BLaER1 treated with 17β-estradiol and CSF1 and Interleukin-3, amounts not matched to agents 10 nM and 100 nM (cell line): ENCODE data around the gene KCNT1.

ENCODE experiments used
- H3K27ac ChIP-seq, 11 experiments: shearing (Covaris generic); formaldehyde crosslinking; 2 replicates each; pipeline ENCODE4 v1.8.1; 2022
- H3K27me3 ChIP-seq, 11 experiments: shearing (Covaris generic); formaldehyde crosslinking; 2 replicates each; pipeline ENCODE4 v1.8.1; 2022
- H3K36me3 ChIP-seq, 11 experiments: shearing (Covaris generic); formaldehyde crosslinking; 2 replicates each; pipeline ENCODE4 v1.8.1; 2022
- H3K4me1 ChIP-seq, 10 experiments: shearing (Covaris generic); formaldehyde crosslinking; 2 replicates each; pipeline ENCODE4 v1.8.1; 2022
- H3K4me2 ChIP-seq, 11 experiments: shearing (Covaris generic); formaldehyde crosslinking; 2 replicates each; pipeline ENCODE4 v1.8.1; 2022
- H3K4me3 ChIP-seq, 10 experiments: shearing (Covaris generic); formaldehyde crosslinking; 2 replicates each; pipeline ENCODE4 v1.8.1; 2022
- H3K9ac ChIP-seq, 11 experiments: shearing (Covaris generic); formaldehyde crosslinking; 2 replicates each; pipeline ENCODE4 v1.8.1; 2022
- H3K9me3 ChIP-seq, 11 experiments: shearing (Covaris generic); formaldehyde crosslinking; replicated peaks in 1 of 11; 2 replicates each; pipeline ENCODE4 v1.8.1; 2022
- H4K20me1 ChIP-seq, 11 experiments: shearing (Covaris generic); formaldehyde crosslinking; 2 replicates each; pipeline ENCODE4 v1.8.1; 2022
- Cebpa-rat ChIP-seq, 11 experiments: shearing (Covaris generic); IDR thresholded peaks; 2 replicates each; pipeline ENCODE4 v1.8.1; 2022

The KCNT1 gene

DNA sequence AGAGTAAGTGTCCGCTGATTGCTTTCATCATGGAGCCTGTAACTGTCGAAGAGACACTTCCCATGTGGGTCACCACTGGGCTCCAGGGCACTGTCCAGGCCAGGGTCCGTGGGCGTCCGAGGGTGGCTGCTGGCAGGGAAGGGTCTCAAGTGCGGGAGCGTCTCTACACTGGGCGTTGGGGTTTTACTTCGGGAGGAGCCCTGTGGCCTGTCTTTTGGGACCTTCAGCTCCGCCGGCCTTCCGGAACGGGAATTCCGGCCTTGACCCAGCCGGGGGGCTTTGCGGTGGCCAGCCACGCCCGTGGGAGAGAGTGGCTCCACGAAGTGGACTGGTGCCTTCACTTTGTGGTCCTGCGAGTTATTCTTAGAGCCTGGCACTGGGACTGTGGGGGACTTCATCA, 119.1 kb downstream of the KCNT1 start:
- no peak overlapping the region for H3K4me2 ChIP-seq
- no peaks in the 10 kb centered on the region for H3K4me1 ChIP-seq
- TF ChIP-seq Cebpa-rat (IDR thresholded peaks at IDR 0.05) = no peak
- H4K20me1 ChIP-seq = peaks cover 12 to 74% (median 23%) of the 10 kb centered on the region in 11 experiments; a peak in 20 of 22 replicates
- no peaks in the 10 kb centered on the region for H3K27me3 ChIP-seq
- no peaks in the 10 kb centered on the region for H3K9me3 ChIP-seq
- peaks cover 94 to 100% (median 99%) of the 10 kb centered on the region in 11 experiments for H3K36me3 ChIP-seq
- no peak overlapping the region for H3K4me3 ChIP-seq
- H3K27ac ChIP-seq = no peak overlapping the region
- no peak overlapping the region for H3K9ac ChIP-seq

DNA sequence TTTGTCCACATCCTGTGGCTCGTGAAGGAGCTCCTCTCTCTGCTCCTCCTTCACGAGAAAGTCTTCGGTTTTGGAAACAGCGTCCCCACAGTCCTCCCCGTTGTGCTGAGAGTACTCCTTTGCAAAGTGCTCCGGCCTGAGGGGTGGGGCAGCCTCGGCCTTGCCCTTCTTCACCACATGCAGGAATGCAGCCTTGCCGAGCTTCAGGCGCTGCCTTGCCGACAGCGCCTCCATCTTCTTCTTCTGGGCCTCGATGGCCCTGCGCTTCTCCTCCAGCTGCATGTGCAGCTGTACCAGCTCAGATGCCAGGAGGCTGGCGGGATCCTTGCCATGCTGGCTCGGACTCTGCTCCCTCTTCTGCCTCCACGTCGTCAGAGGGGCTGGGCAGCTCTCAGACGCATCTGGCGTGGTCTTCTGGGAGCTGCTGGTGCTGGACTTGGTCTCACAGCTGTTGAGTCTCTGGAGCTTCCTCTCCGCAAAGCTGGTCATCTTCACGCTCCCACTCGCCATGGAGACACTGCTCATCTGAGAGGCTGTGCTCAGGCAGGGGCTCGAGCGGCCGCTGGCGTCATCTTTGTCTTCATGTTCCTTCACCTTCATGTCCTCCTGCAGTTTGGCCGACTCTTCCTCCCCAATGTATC, 119.9 kb downstream of the KCNT1 start:
- Histone ChIP-seq H3K9ac (no peak overlapping the region; a peak in 1 of 22 replicates), H3K4me1 (no peaks in the 10 kb centered on the region), H4K20me1 (peaks cover 12 to 70% (median 25%) of the 10 kb centered on the region in 11 experiments; a peak in 21 of 22 replicates), H3K27ac (no peak overlapping the region), H3K36me3 (peaks cover 88 to 100% (median 99%) of the 10 kb centered on the region in 11 experiments), H3K9me3 (no peaks in the 10 kb centered on the region), H3K27me3 (no peaks in the 10 kb centered on the region), H3K4me3 (no peak overlapping the region), H3K4me2 (no peak overlapping the region)
- TF ChIP-seq Cebpa-rat (IDR thresholded peaks at IDR 0.05) = no peak

DNA sequence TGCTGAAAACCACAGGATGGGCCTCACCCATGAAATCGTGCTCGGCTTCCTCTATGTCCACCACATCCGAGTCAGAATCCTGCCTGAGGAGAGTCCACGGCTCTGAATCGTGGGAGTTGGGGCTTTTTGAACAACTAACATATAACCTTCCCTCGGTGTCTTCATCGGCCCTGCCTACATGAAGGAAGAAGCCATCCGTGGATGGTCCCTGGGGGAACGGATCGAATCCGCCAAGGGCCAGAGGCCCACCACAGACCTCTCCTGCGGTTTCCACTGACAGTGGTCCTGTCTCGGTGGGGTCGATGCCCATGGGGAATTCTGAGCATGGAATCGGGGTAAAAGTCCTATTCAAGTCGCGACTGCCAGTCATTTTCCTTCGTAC, 120.4 kb downstream of the KCNT1 start:
- no peak for TF ChIP-seq Cebpa-rat (IDR thresholded peaks at IDR 0.05)
- no peak overlapping the region; a peak in 1 of 22 replicates for H3K9ac ChIP-seq
- H3K4me1 ChIP-seq = no peaks in the 10 kb centered on the region
- H3K4me2 ChIP-seq = no peak overlapping the region
- H3K27ac ChIP-seq = no peak overlapping the region
- H3K27me3 ChIP-seq = no peaks in the 10 kb centered on the region
- no peaks in the 10 kb centered on the region for H3K9me3 ChIP-seq
- peaks cover 16 to 74% (median 30%) of the 10 kb centered on the region in 11 experiments; a peak in 21 of 22 replicates for H4K20me1 ChIP-seq
- peaks cover 88 to 100% (median 99%) of the 10 kb centered on the region in 11 experiments for H3K36me3 ChIP-seq
- H3K4me3 ChIP-seq = no peak overlapping the region

- Histone ChIP-seq H3K4me1 (peaks cover 0 to 3% (median 0%) of the 10 kb centered on the region in 10 experiments; a peak in 1 of 20 replicates), H4K20me1 (peaks cover 20 to 81% (median 37%) of the 10 kb centered on the region in 11 experiments; a peak in 21 of 22 replicates), H3K27me3 (no peaks in the 10 kb centered on the region), H3K27ac (no peak overlapping the region), H3K4me2 (no peak overlapping the region), H3K4me3 (no peak overlapping the region), H3K9ac (peak overlapping the region in 1 of 11 experiments; percentile 7; a peak in 1 of 22 replicates), H3K9me3 (no peaks in the 10 kb centered on the region), H3K36me3 (peaks cover 87 to 100% (median 99%) of the 10 kb centered on the region in 11 experiments)
- no peak for TF ChIP-seq Cebpa-rat (IDR thresholded peaks at IDR 0.05)
Measured at GRCh38 chr9:135823036-135823435, 121.1 kb downstream of the KCNT1 start.

DNA sequence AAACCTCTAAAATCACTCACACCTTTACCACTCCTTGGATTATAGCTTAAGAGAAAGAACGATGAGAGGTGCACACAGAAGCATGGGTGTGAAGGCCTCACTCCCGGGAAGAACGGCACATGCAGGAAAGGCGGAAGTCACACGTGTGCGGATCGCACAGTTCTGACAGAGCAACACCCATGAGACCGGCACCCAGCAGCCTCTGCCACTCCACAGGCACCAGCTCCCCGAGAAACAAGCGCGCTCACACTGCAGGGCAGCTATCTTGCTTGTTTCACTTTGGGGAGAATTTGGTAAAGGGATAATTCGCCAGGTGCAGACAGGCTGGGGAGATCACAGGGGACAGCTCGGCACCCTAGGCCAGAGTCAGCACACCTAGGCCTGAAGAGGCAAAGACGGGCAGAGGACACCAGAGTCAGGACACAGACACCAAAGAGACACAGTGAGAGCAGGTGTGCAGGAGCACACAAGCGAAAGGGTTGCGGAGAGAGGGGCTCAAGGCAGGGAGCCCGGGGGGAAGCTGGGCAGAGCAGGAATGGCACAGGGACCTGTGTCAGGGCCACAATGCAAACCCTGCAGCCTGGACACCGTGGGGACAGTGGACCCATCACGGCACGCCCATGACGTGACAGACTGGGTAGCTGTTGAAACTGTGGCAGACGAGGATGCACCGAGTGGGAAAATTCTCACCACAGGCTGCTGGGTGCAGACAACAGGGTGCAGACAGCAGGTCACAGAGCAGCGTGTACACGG, 123.6 kb downstream of the KCNT1 start:
- peaks cover 77 to 100% (median 92%) of the 10 kb centered on the region in 11 experiments for H3K36me3 ChIP-seq
- no peak overlapping the region for H3K9ac ChIP-seq
- no peak overlapping the region for H3K4me2 ChIP-seq
- H3K27me3 ChIP-seq = no peaks in the 10 kb centered on the region
- peaks cover 20 to 86% (median 48%) of the 10 kb centered on the region in 11 experiments; a peak in 21 of 22 replicates for H4K20me1 ChIP-seq
- peaks cover 0 to 13% (median 0%) of the 10 kb centered on the region in 10 experiments; a peak in 6 of 20 replicates for H3K4me1 ChIP-seq
- H3K9me3 ChIP-seq = peaks cover 8 to 17% (median 12%) of the 10 kb centered on the region in 11 experiments; a peak in 20 of 22 replicates
- TF ChIP-seq Cebpa-rat (IDR thresholded peaks at IDR 0.05) = no peak
- no peak overlapping the region for H3K27ac ChIP-seq
- no peak overlapping the region for H3K4me3 ChIP-seq

DNA sequence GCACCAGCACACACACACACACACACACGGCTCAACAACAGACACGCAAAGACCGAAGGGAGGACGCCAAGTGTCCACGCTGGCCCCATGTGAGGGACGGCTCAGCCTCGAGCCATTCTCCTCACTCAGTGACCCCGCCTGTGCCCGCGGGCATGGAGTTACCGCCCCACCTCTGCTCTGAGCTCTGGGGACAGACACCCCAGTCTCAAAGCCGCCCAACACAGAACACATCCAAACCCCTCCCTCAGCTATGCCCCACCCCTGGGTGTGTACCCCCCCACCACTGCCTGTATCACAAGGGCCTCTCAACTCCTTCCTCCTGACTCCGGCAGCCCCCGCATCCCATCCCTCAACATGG, 124.2 kb downstream of the KCNT1 start:
- Histone ChIP-seq H3K27ac (no peak overlapping the region), H3K4me1 (peaks cover 0 to 18% (median 0%) of the 10 kb centered on the region in 10 experiments; a peak in 6 of 20 replicates), H4K20me1 (peaks cover 20 to 86% (median 53%) of the 10 kb centered on the region in 11 experiments; a peak in 21 of 22 replicates), H3K27me3 (no peaks in the 10 kb centered on the region), H3K4me2 (no peak overlapping the region), H3K9me3 (peaks cover 8 to 18% (median 12%) of the 10 kb centered on the region in 11 experiments; a peak in 20 of 22 replicates), H3K9ac (no peak overlapping the region), H3K4me3 (no peak overlapping the region), H3K36me3 (peaks cover 71 to 100% (median 91%) of the 10 kb centered on the region in 11 experiments)
- no peak for TF ChIP-seq Cebpa-rat (IDR thresholded peaks at IDR 0.05)

- Histone ChIP-seq H3K9me3 (peaks cover 8 to 20% (median 12%) of the 10 kb centered on the region in 11 experiments; a peak in 20 of 22 replicates), H3K9ac (no peak overlapping the region), H3K36me3 (peaks cover 60 to 91% (median 80%) of the 10 kb centered on the region in 11 experiments), H3K4me1 (peaks cover 0 to 19% (median 0%) of the 10 kb centered on the region in 10 experiments; a peak in 6 of 20 replicates), H3K27me3 (no peaks in the 10 kb centered on the region), H3K27ac (no peak overlapping the region), H4K20me1 (peaks cover 20 to 86% (median 54%) of the 10 kb centered on the region in 11 experiments), H3K4me3 (no peak overlapping the region), H3K4me2 (no peak overlapping the region)
- TF ChIP-seq Cebpa-rat (IDR thresholded peaks at IDR 0.05) = no peak
Measured at GRCh38 chr9:135827301-135827700, 125.3 kb downstream of the KCNT1 start.

DNA sequence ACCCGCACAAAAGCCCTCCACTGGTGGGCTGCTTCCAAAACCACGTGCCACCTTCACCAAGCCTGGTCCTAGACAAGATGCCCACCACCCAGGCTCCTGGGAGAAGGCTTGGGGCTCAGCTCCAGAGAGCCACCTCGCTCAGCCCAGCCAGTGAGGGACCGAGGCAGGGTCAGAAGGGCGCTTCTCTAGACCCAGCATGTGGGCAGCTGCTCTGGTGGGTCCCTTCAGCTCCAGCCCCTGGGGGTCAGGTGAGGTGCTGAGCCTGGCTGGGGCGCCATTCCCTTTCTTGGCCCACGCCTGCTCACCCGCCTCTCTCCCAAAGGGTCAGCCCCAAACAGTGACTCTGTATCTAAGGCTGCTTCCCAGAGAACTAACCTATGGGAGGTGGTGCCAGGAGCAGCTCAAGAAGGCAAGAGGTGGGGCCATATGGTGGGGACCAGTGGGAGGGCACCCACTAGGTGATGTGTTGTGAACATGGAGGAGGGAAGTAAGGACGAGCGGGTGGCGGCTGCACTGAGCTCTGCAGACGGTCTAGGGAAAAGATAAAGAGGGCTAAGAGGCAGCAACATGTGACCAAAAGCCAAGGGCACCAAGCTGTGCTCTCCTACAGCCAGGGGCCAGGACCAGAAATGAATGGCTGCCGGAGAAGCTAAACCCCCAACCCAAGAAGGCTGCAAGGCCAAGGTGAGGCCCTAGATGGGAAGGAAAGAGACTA, 126.0 kb downstream of the KCNT1 start:
- H3K27me3 ChIP-seq = no peaks in the 10 kb centered on the region
- H3K4me2 ChIP-seq = no peak overlapping the region
- peaks cover 8 to 20% (median 12%) of the 10 kb centered on the region in 11 experiments; a peak in 20 of 22 replicates for H3K9me3 ChIP-seq
- no peak for TF ChIP-seq Cebpa-rat (IDR thresholded peaks at IDR 0.05)
- H3K9ac ChIP-seq = no peak overlapping the region
- H3K4me3 ChIP-seq = no peak overlapping the region
- peaks cover 53 to 83% (median 73%) of the 10 kb centered on the region in 11 experiments for H3K36me3 ChIP-seq
- peaks cover 0 to 19% (median 0%) of the 10 kb centered on the region in 10 experiments; a peak in 6 of 20 replicates for H3K4me1 ChIP-seq
- H3K27ac ChIP-seq = no peak overlapping the region
- peaks cover 20 to 86% (median 48%) of the 10 kb centered on the region in 11 experiments for H4K20me1 ChIP-seq
